ENCODE results near the gene PRR23E.

The PRR23E gene

DNA sequence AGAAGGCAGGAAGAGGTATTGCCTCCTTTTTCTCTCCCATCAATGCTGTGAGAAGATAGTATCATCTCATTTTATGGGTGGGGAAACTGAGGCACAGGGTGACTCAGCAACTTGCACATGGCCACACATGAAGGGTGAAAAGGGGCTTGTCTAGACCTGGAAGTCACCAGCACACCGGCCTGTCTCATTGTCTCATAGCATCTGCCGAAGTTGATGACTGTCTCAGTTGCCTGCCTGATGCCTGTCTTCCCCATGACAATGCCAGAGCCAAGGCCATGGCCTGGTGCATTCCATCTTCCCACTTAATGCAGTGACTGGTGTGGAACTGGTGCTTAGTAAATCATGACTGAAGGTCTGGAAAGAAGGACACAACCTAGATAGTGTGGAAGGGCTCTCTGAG lies 27.9 kb upstream of the PRR23E start:
- DNase-seq = no peak

DNA sequence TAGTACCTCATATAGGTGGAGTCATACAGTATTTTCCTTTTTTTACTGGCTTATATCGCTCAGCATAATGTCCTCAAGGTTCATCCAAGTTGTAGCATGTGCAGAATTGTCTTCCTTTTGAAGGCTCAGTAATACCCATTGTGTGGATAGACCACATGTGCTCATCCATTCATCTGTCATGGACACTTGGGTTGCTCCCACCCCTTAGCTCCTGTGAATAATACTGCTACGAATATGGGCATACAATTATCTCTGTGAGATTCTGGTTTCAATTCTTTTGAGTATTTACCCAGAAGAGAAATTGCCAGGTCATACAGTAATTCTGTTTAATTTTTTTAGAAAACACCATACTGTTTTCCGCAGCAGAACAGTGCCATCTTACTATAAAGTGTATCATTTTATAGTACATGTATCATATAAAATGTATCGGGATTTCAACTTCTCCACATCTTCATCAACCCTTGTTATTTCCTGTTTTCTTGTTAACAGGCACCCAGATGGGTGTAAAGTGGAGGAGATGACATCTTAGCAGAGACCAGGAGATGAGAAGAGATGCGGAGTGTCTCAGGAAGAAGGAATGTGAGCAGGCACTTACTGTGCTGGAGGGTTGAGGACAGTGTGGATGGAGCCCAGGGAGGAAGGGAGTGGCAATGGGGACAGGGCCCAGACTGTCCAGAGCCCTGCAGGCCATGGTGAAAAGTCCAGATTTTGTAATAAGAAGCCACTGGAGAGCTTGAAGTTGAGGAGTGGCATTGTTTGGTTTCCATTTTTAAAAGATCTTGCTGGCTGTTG lies 27.0 kb upstream of the PRR23E start:
- DNase-seq = no peak

DNA sequence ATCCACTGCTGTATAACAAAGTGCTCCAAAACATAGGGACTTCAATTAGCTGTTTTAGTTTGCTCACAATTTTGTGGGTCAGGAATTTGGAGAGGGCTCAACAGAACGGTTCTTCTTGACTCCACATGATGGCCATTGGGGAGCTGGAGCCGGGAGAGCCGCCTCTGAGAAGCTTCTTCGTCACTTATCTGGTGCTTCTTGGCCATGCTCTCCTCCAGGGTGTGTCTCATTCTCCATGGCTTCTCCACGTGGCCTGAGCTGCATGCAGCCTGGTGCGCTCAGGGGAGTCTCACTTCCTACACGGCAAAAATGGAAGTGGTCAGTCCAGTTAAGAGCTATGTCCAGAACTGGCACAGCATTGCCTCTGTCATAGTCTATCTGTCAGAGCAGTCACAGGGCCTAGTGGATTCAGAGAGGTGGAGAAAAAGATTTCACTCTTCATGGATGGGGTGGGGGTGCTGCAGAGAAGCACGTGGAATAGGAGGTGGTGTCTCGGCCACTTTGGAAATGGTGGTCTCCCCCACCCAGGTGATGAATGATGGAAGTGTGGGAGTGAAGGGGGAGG lies 26.3 kb upstream of the PRR23E start:
- DNase-seq = no peak

DNA sequence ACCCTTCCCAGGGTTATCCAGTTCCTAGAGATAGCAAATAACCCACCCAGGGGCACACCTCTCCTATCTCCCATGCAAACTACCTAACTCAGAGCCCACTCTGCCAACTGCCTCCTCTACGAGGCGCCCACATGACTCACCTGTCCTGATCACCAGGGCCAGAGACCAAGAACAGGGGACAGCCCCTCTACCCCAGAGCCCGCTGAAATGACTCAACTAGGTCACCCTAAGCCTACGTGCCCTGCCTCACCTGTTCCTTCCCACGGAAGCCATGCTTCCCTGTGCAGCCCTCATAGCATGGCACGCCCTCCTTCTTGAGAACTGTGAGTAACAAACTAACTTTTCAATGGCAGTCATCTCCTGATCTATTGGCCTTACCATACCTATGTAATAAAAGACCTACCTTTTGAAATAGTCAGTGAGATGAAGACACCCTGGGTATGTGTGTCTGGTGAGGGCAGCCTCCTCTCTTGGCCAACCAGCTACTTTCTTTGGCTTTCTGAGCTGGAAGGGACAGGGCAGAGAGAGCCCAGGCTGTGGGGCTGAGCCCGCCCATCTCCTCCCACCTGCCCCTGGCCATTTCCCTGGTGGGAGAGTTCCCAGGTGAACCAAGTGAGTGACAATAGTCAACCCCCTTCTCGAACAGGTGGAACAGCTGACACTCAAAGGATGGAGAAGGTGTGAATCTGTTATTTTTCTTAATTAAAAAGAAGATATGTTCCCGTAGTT lies 25.5 kb upstream of the PRR23E start:
- no peak for DNase-seq

DNA sequence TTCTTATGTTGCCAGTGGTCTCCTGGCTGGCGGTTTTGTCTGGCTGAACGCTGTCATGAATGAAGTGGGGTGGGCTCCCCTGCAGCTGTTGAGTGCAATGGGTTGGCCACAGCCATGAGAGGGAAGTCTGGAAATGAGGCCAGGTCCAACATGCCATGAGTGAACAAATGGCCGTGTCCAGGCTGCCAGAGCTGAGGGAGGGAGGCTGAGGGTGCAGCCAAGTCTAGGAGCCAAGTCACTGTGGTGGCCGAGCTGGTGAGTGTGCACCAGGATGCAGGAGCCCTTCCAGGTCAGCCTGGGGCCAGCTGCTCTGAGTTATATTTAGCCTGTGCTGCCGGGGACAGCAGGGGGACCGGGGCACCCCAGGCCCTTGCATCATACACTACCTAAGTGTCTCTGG lies 24.7 kb upstream of the PRR23E start:
- no peak for DNase-seq

DNA sequence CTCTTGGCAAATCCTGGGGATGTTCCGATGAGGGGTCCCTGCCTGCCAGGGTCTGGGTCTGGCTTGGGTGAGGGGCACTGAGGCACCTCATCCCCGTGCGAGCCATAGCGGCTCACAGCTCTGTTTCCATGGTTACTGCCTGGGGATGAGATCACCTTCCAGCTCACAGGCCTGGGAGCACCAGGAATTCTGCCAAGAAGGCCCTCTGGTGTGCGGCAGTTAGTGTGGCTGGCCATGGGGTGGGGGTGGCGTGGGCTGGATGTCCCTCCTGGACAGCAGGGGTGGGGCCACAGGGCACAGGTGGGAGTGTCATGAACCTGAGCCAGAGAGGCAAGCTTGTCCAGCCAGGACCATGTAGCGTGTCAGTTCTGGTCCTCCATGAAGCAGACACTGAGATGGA lies 22.1 kb upstream of the PRR23E start:
- DNase-seq = peak; percentile 18 to 55

DNA sequence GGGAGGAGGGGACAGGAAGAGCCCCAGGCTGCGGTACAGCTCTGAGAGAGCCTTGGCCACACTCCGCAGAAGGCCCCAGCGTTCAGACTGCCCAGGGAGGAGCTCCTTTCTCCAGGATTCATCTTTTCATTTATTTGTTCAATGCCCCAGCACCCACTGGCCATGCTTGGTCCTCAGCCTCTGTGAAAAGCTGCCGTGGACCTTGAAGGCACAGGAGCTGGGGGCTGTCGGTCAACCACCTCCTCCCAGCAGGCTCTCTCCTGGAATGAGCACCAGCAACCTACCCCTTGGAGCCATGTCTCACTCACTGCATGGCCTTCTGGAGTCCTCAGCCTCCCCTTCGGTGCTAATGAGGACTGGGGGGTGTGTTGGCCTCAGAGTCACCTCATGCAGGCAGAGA lies 21.6 kb upstream of the PRR23E start:
- DNase-seq = no peak

DNA sequence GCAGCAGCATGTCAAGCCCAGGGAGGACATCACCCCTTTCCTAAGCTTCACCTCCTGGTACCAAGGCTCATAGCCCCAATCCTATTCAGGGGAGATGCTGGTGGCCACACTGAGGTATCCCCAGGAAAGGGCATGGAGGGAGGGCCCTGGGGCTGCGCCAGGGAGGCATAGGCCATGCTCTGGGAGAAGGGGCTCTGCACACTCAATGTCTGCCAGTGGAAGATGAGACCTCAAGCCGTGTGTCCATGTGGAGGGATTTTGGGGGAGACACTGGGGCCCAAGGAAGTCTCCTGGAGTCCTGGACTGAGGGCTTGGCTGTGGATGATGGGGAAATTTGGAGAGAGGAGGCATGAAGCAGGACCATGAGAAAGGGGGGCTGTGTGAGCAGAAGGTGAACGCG lies 21.2 kb upstream of the PRR23E start:
- no peak for DNase-seq

DNA sequence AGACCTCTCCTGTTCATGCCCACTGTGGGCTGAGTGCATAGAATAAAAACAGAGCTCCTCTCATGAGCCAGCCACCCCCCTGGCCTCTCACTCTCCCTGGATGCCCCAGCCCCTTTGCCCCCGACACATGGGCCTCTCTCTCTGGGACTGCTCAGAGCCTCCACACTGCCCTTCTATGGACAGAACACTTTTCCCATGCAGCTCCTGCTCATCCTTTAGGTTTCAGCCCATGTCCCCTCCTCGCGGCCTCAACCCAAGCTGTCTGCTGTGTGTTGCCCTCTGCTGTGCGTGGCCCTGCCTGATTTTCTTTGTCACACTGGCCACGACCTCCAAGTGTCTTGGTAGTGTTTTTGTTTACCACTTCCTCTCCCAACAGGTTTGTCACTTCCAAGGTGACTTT lies 20.7 kb upstream of the PRR23E start:
- no peak for DNase-seq

DNA sequence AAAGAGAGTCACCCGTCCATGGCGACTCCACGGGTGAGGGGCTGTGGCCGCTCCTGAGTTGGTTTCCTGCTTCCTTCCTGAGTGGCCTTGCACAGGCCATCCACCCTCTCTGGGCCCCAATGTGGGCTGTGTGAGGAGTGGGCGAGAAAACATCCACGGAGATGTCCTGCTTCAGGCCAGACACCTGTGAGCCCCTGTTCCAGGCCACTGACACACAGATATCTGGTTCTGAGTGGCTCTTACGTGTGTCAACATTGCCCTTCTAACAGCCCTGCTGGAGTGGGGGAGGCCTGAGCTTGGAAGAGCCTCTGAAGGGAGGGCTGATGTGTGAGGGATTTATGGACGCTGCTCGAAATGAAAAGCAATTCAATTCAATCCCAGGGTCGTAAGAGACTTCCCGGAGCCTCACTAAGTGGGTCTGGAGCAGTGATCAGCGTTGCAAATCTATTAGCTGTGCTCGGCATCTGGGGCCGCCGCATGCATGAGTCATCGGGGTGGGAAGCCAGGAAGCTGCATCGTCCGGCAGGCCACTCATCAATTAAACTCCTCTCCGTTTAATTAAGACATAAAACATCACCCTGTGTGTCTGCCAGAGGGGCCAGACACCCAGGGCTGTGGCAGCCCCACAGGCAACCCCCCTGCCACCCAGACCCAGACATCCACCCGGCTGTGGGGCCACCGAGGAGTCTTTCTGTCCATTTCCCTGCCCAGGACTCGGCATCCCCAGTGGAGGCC lies 20.0 kb upstream of the PRR23E start:
- peak; percentile 33 to 61 for DNase-seq

DNA sequence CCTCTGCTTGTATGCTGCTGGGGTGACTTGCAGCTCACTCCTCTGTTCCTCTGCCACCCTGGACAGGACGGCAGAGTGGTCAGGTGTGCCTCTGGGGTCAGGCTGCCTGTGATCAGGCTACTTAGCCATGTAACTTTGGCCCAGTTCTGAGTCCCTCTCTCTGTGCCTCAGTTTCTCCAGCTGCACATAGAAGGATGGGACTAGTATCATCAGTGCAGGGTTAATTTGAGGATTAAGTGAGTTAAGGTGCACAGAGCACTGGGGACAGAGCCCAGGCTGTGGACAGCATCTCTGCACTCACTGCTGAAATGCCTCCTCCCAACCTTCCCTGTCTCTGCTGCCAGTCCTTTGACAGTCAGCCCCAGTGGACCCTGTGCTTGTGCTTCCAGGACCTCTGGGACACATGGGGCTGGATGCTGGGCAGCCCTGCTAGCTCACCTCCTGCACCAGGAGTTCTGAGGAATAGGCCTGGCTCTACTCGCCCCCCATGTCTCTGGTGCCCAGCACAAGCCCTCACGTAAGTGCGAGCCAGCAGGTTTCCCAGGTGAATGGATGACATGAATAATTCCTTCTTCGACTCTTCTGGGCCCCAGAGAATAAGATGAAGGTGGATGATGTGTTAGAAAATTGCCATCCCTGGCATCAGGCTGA lies 19.3 kb upstream of the PRR23E start:
- DNase-seq = no peak

DNA sequence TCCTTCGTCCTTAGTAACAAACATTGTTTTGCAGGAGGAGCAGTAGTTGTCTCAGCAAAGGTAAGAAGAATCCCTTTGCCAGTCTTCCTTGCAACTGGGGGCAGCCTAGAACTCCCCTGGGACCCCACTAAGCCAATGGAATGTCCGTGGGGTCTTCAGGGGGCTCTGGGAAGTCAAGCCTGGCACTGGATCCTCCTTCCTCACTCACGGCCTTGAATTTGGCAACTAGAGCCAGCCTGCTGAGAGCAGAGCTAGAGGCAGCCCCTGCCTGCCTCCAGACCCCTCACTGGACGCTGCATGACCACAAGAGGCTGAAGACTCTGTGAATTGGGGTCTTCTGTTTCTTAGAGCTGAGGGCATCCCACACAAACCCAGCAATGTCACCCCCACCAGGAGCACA lies 18.6 kb upstream of the PRR23E start:
- DNase-seq = no peak

DNA sequence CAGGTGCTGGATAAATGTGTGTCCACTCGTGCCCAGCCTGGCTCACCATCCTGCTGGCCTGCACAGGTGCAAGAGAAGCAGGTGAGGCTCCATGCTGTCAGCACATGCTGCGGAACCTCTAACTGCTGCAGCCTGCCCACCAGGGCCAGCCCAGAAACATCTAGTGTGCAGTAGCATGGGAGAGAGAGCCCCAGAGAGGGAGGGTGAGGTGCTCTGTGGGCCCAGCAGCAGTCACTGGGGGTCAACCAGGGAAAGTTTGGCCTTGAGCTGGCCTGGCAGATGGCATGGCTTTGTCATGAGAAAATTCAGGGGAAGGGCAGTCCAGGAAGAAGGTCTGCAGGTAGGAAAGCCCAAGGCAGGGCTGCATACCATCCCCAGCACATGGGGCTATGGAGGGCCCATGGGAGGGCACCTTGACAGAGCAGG lies 18.2 kb upstream of the PRR23E start:
- no peak for DNase-seq

DNA sequence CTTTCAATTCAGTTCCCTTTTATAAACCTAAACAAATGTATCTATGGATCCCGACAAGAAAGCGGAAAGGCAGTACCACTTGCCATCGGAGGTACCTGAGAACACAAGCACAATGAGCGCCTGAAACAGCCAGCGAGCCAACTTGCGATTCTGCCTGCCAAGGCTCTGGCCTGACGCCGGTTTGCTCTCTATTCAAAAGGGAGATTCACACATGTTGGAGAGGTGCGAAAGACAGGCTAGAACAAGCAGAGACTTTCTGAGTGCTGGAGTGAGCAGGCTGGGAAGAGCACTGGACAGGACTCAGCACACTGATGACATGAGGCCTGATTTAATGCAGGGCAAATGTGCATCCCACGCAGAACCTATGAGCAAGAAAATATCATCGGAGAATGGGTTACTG lies 17.7 kb upstream of the PRR23E start:
- DNase-seq = no peak

DNA sequence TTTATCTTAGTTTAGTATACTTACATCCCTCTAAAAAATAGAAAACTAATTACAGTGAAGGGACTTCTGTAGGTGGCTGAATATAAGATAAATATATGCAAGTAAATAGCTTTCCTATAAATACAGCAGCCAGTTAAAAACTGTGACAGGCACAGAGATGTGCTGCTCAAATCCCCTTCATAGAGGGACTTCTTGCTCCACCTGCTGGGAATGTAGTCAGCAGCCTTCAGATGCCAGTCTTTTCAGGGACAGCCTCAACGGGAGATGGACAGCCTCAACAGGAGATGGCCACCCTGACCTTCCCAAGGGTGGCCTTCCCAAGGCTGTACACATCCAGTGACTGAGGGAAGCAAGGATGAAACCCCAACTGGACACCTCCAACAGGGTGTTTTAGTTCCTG lies 15.7 kb upstream of the PRR23E start:
- DNase-seq = peak in 1 of 2 experiments; percentile 58

DNA sequence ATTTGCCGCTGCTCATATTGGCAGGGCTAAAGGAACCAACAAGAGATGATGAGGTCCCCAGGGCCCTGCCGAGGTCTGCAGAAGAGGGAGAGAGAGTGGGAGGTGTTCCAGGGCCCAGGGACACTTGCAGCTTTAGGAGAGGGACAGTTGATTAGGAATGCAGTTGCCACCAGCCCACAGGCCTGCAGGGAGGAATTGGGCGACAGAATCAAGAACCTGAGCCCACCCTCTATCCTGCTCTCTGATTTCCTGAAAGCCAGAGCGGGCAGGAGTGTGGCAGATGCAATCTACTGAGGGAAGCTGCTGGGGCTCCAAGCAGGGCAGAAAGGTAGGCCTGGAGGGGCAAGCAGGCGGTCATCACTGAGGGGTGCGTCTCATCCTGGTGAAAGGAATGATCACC lies 12.1 kb upstream of the PRR23E start:
- DNase-seq = no peak

DNA sequence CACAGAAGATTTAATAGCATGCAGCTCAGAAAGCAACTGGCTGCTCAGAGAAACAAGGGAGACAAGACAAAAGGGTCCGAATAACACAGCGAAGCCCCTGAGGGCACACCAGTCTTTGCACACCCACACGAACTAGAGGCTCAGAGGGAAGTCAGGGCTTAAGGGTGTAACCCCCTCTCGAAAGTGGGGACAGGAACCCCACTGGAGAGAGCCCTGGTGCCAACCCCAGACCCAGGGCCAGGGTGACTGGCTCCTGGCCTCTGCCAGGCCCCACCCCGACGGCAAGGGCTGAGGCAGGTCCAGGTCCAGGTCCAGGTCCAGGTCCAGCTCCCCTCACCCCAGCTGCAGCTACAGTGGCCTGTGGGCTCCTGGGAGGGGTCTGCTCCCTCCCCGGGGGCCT lies 10.5 kb upstream of the PRR23E start:
- DNase-seq = no peak

DNA sequence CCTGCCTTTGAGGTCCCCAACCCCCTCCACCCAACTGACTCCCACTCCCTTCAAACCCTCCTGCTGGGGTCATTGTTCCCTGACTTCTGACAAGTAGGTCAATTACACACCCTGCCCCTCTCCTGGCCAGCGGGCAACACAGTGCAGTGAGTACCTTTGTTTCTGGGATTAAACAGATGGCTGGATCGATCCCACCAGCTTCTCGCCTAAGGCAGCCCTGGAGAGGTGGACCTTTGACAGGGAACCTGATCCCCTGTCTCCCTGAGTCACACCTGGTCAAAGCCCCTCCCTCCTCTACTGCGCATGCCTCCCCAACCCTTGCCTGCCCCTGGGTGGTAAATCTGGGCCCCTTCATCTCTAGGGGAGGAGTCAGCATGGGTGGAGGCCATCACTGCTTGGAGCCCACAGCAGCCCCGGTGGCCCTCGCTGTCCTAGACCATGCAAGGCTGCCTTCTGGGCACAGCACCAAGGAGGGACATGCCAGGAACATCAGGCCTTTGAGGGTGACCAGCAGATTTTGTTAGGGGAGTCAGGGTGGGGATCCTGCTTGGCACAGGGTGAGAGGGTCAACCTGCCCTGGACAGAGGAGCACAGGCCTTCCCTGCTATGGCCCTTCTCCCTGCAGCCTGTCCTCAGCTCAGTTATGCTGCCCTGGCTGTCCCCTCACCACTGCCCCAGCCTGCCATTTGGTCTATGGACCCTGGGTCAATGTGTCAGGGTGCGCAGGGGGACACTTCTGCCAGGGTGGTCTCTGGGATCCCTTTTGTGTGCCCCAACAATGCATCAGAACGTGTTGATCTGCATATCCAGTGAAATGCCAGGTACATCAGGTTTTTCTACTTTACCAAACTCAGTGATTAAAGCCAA lies 9.8 kb upstream of the PRR23E start:
- peak; percentile 13 to 58 for DNase-seq

DNA sequence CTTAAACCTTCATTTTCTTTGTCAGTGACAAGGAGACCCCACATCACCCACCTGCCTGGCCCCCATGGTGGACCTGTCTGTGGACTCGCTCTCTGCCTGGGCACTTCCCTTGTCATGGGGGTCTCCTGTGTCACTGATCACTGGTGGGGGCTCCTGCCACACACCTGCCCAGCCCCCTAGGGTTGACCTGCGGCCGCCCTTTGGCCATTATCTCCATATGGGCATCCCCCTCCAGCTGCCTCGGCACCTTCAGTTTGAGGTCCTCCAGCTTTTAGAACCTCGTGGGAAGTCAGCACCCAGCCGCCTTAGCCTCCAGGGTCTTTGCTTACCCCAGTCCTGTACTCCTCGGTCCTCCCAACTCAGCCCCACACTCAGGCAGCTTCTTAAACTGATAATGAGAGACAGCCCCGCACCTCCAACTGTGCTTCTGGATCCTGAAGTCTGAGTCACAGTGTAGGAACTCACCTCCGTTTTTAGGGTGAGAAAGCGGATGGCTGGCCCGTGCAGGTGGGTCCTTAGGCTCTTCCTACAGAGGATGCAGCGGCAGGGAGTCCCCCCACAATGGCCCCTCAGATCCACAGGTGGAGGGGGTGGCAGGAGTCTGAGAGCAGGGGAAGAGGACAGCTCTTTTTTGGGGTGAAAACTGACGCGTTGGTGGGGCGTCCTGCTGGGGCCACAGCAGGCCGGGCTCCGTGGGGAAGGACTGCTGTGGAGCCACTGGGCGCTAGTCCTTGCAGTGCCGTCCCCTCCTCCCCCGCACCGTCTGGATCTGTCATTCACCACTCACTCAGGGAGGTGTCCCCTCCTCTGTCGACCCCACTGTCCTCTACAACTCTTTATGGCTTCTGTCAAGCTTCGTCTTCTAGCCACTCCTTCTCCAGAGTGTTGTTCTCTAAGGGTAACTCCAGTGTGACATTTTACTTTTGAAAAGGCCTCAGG lies 8.7 kb upstream of the PRR23E start:
- DNase-seq = no peak

DNA sequence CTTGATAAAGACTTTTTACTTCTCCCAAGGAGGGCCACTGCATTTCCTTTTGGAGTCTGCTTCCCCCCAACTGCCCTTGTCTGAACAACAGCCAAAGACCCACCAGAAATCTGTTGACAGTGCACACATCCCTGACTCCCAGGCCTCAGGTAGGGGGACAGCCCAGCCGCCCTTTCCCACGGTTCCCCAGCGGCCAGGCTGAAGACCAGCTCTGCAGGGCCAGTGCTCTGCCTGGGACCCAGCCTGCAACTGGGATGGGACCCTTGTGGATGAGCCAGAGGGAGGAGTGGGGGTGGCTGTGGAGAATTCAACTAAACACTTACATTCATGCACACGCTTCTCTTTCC lies 8.1 kb upstream of the PRR23E start:
- no peak for DNase-seq

DNA sequence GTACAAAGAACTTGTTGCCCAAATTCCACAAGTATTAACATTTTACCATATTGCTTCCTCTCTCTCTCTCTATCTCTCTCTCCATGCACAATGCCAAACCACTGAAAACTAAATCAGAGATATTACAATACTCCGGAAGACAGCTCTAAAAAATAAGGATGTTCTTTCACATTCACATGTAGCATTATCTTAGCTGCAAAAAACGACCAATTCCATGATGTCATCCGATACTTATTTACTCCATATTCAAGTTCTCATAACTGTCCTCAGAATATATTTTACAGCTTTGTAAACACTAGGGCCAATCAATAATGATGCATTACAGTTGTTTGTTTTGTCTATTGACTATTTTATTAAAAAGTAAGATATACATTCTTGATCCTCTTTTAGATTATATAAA lies 7.7 kb upstream of the PRR23E start:
- DNase-seq = no peak

Data from NCI-H524 (cell line).